ENCODE measurements around the gene PCED1B.

DNA sequence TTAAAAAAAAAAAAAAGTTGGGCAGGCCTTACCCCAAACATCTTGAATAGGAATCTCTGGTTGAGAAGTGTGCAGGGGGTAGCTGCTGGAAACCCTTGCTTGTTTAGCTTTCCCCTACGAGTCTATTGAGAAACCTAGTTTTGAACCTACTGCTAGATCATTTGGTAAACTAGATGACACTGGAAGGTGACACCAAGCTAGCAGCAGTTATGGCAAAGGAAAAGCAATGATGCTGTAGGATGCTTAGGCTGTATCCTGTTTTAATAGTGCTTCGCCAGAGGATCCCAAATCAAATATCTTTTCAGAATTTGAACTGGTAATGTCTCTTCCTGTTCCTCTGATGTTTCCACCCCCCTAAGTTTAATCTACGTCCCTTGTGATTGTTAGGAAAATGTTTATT, 5.5 kb upstream of the PCED1B start:
- no peak for TF ChIP-seq CTCF (IDR thresholded peaks at IDR 0.05 in 2 of 3, conservative IDR thresholded peaks at IDR 0.05 in 1 of 3; ENCODE audit: borderline replicate concordance in 1 of 3, insufficient read depth in 1 of 3, low read depth in 2 of 3, low read length in 2 of 3)
- no peak for TF ChIP-seq EZH2 (IDR thresholded peaks at IDR 0.05)
- TF ChIP-seq CEBPB (IDR thresholded peaks at IDR 0.05; ENCODE audit: low read depth), result no peak
- TF ChIP-seq MAX (IDR thresholded peaks at IDR 0.05), result no peak
- no peak for TF ChIP-seq REST (IDR thresholded peaks at IDR 0.05; ENCODE audit: low read depth)
- no peak for TF ChIP-seq POLR2AphosphoS5 (IDR thresholded peaks at IDR 0.05; ENCODE audit: low read depth, low read length)
- TF ChIP-seq POLR2A (IDR thresholded peaks at IDR 0.05; ENCODE audit: borderline replicate concordance, extremely low read depth, insufficient read depth, insufficient read length), result no peak
- TF ChIP-seq SIN3A (IDR thresholded peaks at IDR 0.05; ENCODE audit: low read depth), result no peak
- no peak for TF ChIP-seq ZFX (IDR thresholded peaks at IDR 0.05)
- no peak for TF ChIP-seq EZH2phosphoT487 (IDR thresholded peaks at IDR 0.05; ENCODE audit: borderline replicate concordance)

All from HCT116 (cell line).